ENCODE data around the gene DHH. TPM values are rescaled to one million over a fixed set of nuclear protein-coding genes. Genes with fewer than 3 reads are reported as not detected.

Gene DHH
- total RNA-seq, 4 donors from 2014 or later = 0.26 to 1.7 (median 1.5) TPM; not detected in 1

DNA sequence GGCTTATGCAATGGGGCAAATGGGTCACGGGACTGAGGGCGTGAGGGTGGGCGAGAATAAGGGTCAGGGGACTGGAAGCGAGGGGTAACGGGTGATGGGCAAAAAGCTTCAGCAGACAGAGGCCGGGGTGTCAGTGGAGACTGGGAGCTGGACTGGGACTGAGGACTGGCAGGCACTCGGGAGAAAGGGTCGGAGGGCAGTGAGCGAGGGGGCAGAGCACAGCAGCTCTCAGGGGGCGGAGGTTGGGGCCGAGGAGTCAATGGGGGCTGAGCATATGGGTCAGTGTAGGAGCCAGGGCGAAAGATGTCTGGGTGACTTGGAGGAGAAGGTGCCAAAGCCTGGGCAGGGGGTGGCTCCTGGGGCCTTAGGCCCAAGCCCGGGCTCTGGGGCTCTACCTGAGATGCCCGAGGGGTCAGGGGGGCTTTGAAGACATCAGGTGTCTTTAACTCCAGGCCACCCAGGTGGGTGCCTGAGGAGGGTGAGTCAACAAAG is 54.2 kb downstream of the DHH start:
- no peaks in the 10 kb centered on the region for H3K27me3 ChIP-seq
- H3K36me3 ChIP-seq = no peaks in the 10 kb centered on the region
- no peak for TF ChIP-seq POLR2A (IDR thresholded peaks at IDR 0.05)
- TF ChIP-seq, protein P1, sequence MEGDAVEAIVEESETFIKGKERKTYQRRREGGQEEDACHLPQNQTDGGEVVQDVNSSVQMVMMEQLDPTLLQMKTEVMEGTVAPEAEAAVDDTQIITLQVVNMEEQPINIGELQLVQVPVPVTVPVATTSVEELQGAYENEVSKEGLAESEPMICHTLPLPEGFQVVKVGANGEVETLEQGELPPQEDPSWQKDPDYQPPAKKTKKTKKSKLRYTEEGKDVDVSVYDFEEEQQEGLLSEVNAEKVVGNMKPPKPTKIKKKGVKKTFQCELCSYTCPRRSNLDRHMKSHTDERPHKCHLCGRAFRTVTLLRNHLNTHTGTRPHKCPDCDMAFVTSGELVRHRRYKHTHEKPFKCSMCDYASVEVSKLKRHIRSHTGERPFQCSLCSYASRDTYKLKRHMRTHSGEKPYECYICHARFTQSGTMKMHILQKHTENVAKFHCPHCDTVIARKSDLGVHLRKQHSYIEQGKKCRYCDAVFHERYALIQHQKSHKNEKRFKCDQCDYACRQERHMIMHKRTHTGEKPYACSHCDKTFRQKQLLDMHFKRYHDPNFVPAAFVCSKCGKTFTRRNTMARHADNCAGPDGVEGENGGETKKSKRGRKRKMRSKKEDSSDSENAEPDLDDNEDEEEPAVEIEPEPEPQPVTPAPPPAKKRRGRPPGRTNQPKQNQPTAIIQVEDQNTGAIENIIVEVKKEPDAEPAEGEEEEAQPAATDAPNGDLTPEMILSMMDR (IDR thresholded peaks at IDR 0.05) = no peak
- no peak overlapping the region for H3K4me3 ChIP-seq
- H3K4me1 ChIP-seq = no peaks in the 10 kb centered on the region
- no peak overlapping the region for H3K27ac ChIP-seq
- no peak for DNase-seq
- intact Hi-C loops (cut with DNase I; ENCODE audit: low total_unique reads) = no loop called here
- H3K9me3 ChIP-seq = no peaks in the 10 kb centered on the region

DNA sequence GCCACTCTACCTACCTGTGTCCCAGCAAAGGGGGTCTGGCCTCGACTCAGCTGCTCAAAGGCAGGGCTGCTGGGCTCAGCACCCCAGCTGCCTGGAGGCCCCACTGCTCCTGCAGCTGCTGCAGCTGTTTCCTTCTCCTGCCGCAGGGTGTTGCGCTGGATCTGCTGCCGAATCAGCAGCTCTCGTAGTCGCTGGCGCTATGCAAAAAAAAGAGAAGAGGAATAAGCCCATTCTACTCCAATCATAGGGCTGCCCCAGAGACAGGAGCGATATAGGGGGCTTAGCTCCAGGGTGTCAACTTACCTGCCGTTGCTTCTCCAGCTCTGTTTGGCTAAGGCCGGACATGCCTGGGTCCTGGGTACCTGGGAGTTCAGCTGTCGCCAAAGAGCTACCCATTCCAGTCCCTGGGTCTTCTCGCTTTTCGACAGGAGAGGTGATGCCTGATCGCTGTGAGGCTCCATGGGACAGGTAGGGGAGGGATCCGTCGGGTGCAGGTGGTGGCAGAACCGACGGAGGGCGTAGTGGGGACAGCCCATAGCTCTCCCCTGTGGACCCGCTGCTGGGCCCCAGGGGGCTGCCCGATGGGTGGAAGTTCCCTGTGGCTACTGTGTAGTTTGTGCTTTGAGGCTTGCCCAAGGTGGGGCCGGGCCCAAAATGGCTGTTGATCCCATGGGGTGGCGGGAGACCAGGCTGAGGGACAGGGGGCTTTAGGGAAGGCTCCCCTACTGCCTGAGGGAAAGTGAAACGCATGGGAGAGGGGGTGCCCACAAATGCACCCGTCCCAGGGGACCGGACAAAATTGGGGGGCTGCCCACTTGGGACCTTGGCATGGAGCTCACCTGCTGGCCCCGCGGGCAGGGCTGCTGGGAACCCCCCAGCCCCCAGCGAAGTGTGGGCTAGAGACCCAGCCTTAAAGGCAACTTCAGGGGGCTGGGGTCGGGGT is 54.9 kb downstream of the DHH start:
- Histone ChIP-seq H3K27me3 (no peaks in the 10 kb centered on the region), H3K4me1 (no peaks in the 10 kb centered on the region), H3K36me3 (no peaks in the 10 kb centered on the region), H3K4me3 (no peak overlapping the region), H3K27ac (no peak overlapping the region), H3K9me3 (no peaks in the 10 kb centered on the region)
- DNase-seq = no peak
- TF ChIP-seq, protein P1 (IDR thresholded peaks at IDR 0.05) = no peak
- TF ChIP-seq POLR2A (IDR thresholded peaks at IDR 0.05) = no peak
- intact Hi-C loops (cut with DNase I; ENCODE audit: low total_unique reads) = no loop called here

DNA sequence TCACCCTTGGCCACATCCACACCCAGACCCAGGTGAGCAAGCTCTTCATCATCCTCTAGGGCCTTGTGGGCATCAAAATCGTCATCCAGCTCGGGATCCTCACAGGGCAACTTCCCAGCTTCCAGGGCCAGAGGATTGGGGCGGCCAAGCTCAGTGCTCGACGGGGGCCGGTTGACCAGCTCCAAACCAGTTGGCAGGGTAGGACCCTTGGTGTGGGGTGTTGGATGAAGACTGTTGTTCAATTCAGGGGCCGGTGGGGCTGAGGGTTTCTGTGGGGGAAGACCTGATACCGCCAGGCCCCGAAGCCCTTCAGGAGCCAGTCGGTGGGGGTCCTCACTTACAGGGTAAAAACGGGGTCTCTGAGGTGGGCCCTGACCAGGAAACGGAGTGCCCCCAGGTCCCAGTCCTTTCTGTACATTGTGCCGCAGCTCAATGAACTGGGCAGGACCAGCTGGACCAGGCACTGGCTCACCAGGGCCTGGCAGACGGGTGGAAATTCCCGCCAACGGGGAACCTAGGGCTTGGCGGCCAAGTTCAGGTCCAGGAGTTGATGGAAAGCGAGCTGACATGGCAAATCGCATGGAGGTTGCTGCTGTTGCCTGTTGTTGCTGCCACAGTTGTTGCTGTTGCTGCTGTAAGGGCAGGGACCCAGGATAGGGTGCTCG is 56.2 kb downstream of the DHH start:
- DNase-seq = no peak
- no peaks in the 10 kb centered on the region for H3K27me3 ChIP-seq
- no peaks in the 10 kb centered on the region for H3K9me3 ChIP-seq
- no peak for TF ChIP-seq POLR2A (IDR thresholded peaks at IDR 0.05)
- TF ChIP-seq, protein P1 (IDR thresholded peaks at IDR 0.05) = no peak
- intact Hi-C loops (cut with DNase I; ENCODE audit: low total_unique reads) = no loop called here
- H3K36me3 ChIP-seq = no peaks in the 10 kb centered on the region
- no peaks in the 10 kb centered on the region for H3K4me1 ChIP-seq
- H3K27ac ChIP-seq = no peak overlapping the region
- H3K4me3 ChIP-seq = no peak overlapping the region

DNA sequence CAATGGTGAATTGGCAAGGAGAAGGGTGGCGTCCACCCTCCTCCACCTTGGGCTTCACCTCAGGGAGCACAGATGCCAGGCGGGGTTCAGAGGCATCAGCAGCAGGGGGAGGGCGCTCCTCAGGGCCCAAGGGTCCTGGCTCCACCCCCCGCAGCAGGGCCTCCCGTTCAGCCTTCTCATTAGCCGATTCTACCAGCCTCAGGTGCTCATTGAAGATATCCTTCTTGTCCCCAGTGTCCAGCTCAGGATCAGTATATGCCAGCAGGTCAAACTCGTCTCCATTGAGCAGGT is 56.7 kb downstream of the DHH start:
- no peak overlapping the region for H3K27ac ChIP-seq
- no peak for TF ChIP-seq POLR2A (IDR thresholded peaks at IDR 0.05)
- TF ChIP-seq, protein P1 (IDR thresholded peaks at IDR 0.05) = no peak
- intact Hi-C loops (cut with DNase I; ENCODE audit: low total_unique reads) = no loop called here
- no peaks in the 10 kb centered on the region for H3K27me3 ChIP-seq
- DNase-seq = no peak
- no peaks in the 10 kb centered on the region for H3K4me1 ChIP-seq
- no peak overlapping the region for H3K4me3 ChIP-seq
- H3K36me3 ChIP-seq = no peaks in the 10 kb centered on the region
- H3K9me3 ChIP-seq = no peaks in the 10 kb centered on the region
